Muscle of back (tissue), 11 donors: Measurements from ENCODE around the gene ORC1. TPM values are rescaled to one million over a fixed set of nuclear protein-coding genes. Genes with fewer than 3 reads are reported as not detected.
A peak's percentile ranks its signal among the peaks of the same experiment; 100 is the strongest.
"Not testable (repeated sequence)": the region's sequence is repeated elsewhere in the genome, so short reads cannot be mapped to it uniquely, and the experiment has no call there.

ENCODE experiments used
- DNase-seq, 3 donors: peaks; one replicate each; pipeline versions ENCODE4 v3.0.0 to v3.0.0-alpha.2; 2013
- polyA plus RNA-seq, 10 donors: library from polyadenylated mRNA; unstranded; fragments of 120-200 nt; gene quantifications; one replicate each; pipeline ENCODE4 v1.2.1, GENCODE V29; 2013; ENCODE audit not compliant: insufficient read length in 10 of 10

The ORC1 gene
- polyA plus RNA-seq, 10 donors: 2.2 to 4.8 (median 3.2) TPM

DNA sequence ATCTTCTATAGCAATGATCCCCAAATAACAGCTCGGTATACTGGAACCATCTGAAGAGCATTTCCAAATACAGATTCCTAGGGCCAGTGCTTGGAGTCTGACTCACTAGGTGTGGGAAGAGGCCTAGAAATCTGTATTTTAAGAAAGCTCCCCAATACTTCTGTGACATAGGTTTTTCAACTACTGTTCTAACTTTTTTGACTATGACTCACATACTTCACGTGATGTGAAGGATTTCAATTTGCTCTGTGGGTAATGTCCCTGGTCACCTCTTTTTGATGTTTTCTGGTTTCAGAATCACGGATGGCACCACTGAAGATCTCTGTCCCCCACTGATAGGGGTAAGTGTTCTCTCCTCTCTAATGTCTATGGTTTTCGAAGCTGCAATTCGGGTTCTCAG lies 11.0 kb downstream of the ORC1 start:
- DNase-seq: no peak

DNA sequence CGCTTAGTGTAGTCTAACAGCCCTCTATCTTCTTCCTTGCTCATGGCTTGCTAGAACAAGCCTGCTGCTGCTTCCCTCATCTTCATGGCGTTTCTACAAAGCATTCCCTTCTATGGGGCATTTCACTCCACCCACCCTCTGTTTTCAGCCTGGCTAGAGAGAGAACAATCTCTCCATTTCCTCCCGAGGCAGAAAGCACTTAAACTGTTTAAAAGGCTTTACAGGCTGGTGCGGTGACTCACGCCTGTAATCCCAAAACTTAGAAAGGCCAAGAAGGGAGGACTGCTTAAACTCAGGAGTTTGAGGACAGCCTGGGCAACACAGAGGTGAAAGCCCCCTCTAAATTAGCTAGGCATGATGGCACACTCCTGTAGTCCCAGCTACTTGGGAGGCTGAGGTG lies 17.8 kb downstream of the ORC1 start:
- no peak for DNase-seq

GRCh38 chr1:52385376-52385775 lies 18.8 kb downstream of the ORC1 start:
- DNase-seq: no peak

DNA sequence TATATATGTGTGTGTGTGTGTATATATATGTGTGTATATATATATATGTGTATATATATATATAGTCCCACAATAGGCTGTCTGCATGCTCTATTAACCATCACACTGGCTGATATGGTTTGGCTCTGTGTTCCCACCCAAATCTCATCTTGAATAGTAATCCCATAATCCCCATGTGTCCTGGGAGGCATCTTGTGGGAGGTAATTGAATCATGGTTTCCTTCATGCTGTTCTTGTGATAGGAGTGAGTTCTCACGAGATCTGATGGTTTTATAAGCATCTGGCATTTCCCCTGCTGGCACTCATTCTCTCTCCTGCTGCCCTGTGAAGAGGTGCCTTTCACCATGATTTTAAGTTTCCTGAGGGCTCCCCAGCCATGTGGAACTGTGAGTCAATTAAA lies 34.4 kb downstream of the ORC1 start:
- DNase-seq: not testable (repeated sequence)

GRCh38 chr1:52368383-52369172 lies 35.6 kb downstream of the ORC1 start:
- peak; percentile 31 to 59 (median 33) for DNase-seq

DNA sequence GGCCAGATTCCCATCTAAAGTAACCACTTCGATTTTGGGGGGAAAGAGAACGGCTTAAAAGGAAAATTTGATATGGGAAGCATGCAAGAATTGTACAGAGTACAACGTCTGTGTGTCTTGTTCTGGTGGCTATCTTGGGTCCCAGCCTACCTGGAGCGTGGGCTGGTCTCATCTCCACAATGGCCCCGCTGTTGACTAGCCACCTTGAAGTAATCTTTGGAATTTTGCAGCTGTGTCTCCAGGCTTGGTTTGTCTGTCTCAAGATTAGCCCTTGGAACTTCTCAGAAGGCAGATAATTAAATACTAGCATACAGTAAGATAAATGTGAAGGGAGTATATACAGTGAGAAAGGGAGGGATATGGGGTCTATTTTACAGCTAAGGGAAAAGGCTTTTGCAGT lies 37.0 kb downstream of the ORC1 start:
- no peak for DNase-seq

GRCh38 chr1:52366517-52366827 lies 37.8 kb downstream of the ORC1 start:
- no peak for DNase-seq

- peak; percentile 93 to 98 (median 97) for DNase-seq
Measured at GRCh38 chr1:52365746-52366516, 38.3 kb downstream of the ORC1 start, which contains the start of gene CC2D1B. TSS of gene CC2D1B (minus strand) at chr1:52366205. CDS start at chr1:52364620, 1,585 bp downstream.

GRCh38 chr1:52365071-52365745 lies 39.0 kb downstream of the ORC1 start:
- peak in 2 of 3 donors; percentile 37 to 49 for DNase-seq

DNA sequence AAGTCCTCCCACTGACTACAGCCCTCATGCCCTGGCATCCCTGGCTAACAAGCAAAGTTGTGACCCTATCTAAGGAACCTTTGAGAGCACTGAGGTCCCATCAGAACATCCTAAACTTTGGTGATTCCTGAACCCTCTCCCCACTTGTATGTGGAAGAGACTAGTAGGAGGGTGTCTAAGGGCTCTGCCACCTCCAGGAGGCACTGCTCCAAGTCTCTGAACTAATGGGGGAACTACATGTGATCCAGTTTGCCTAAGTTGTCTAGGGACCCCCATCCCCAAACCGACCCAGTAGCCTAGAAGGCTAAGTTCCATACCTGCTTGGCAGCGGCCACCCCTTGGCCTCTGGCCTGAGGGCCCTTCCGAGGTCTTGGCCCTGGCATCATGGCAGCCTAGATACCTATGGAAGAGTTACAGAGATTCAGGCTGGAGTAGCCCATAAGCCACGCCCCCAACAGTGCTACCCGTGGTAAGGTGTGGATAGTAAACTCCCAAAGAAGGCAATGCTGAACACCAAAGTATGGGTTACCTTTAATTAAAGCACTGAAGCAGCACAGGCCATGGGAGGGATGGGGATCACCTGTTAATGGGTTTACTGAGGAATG lies 39.9 kb downstream of the ORC1 start:
- no peak for DNase-seq

GRCh38 chr1:52360595-52360968 lies 43.6 kb downstream of the ORC1 start:
- DNase-seq: no peak

DNA sequence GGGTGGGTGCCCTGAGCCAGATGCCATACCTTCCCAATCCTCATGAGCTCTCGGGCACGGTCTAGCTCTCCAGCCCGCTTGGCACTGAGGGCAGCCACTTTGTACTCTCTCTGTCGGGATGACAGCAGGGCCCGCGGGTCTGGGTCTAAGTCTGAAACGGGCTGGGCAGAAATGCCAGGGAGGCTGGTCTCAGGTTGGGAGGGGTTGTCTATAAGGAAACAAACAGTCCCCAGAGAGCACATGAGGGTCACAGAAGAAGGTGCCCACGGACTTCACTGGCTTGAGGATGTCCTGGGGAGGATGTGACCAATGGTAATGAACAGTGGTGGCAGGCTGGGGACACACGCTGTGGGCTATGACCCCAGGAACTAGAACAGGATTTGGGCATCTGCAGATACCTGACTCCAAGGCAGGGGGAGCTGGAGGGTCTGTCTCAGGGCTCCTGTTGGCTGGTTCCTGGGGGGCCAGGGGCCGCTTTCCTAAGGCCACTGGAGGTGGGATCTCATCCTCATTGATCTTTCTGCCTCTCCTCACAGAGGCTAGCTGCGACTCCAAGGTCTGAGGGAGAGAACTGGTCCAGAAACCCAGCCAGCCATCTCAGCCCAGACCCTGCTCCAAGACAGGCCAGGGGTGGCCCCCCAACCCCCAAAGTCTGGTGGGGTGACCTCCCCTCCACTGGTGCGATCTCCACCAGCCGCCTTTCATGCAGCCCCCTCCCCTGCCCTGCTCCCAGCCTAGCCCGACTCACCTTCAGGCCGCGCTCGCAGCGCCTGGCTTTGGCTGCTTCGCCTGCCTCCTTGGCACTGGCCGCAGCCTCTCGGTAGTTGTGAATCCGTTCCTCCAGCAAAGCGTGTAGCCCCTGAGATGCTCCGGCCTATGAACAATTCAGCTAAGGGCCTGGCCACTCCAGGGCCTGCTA lies 44.3 kb downstream of the ORC1 start:
- DNase-seq: no peak

DNA sequence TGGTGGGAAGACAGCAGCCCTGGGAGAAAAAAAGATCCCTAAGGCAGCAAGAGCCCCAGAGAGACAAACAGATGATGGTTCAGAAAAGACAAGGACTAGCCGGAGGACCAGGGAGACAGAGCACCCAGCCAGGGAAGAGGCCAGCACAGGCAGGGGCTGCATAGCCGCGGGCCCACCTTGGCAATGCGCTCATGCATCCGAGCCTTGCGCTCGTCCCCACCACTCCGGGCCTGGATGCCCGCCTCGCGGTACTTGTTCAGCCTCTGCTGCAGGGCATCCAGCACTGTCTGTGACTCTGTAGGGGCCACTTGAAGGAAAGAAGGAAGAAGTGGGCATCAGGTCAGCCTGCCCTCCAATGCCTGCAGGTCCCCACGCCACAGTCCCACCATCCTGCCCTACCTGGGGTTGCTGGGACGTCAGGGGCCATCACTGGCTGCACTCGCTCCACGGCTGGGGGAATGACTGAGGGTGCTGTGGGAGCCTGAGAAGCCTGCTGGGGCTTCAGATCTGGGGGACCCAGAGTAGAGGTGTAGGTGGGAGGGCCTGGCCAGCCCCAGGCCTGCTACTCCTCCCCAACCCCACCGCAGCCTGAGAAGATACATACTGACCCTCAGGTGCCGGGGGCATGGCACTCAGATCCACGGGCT lies 45.2 kb downstream of the ORC1 start:
- no peak for DNase-seq

DNA sequence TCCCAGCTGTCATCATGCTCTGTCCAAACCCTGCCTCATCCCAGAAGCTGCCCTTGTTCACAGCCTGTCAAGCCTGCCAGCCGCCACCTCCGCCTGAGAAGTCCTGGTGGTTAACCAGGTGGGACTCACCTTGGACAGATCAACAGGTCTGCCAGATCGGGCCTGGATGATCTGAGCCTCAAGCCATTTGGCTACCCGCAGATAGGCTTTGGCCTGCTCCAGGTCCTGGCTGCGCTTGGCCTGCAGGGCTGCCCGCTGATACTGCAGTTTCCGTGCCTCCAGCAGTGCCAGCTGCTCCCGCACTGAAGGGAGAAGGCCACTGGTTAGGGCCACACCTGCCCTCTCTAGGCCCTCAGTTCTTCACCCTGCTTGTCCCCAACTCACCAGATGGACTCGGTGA lies 46.8 kb downstream of the ORC1 start:
- no peak for DNase-seq

DNA sequence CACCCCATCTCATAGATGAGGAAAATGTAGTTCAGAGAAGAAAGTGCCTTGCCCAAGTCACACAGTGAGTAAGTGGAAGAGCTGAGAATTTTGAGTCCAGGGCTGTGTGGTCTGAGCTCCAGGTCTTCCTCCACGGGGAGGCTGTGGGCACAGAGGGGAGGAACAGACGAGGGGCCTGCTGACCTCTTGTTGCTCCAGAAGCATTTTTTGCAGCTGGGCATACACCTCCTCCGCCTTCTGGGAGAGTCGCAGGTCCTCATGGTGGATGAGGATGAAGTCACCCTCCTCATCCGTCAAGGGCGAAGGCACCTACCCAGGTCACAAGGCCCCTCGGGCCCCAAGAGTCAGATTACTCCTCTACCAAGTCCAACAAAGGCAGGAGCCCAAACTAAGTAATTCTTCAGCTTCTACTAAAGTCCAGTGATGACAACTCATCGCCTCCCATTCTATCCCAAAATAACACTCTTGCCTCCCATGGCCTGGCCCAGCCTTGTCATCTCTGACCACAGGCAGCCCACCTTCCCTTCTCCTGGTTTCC lies 47.3 kb downstream of the ORC1 start:
- DNase-seq: no peak

- DNase-seq: no peak
Measured at GRCh38 chr1:52355847-52356505, 48.2 kb downstream of the ORC1 start.

- no peak for DNase-seq
Measured at GRCh38 chr1:52355436-52355835, 48.8 kb downstream of the ORC1 start.

DNA sequence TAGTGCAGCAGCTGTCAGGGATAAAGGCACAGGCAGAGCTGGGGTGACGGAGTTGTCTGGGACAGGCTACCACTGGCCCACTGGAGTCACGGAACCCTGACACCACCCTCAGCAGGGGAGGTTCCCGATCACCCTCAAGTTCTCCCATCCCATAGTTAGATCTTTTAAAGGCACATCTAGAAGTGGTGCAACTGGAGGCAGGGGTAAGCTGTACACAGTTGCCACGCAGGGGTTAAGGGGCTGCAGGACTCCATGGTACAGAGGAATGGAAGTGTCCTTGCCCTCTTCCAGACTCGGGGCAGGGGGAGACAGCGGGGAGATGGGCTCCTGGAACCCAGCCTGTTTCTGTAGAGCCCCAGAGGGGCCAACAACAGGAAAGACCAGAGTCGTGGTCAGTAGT lies 51.5 kb downstream of the ORC1 start:
- no peak for DNase-seq

- DNase-seq: peak in 2 of 3 donors; percentile 13 to 48
Measured at GRCh38 chr1:52348704-52349300, 55.4 kb downstream of the ORC1 start.
